A172 (cell line): ENCODE measurements around the gene TK1. TPM values are rescaled to one million over a fixed set of nuclear protein-coding genes. Genes with fewer than 3 reads are reported as not detected.
A peak's percentile ranks its signal among the peaks of the same experiment; 100 is the strongest.
"Not testable (repeated sequence)": the region's sequence is repeated elsewhere in the genome, so short reads cannot be mapped to it uniquely, and the experiment has no call there.

Experiments
- DNase-seq: peaks from one replicate; pipeline ENCODE4 v3.0.0-alpha.2; 2015; ENCODE audit warnings: low spot score
- total RNA-seq: library from RNA; depleted of rRNA; stranded (reverse); fragments of >200 nt; shearing (Covaris generic); gene quantifications from 2 replicates; pipeline ENCODE4 v1.2.3, GENCODE V29; 2014

Gene TK1
- total RNA-seq, 1 experiment from 2014 or later, result 152 TPM

- DNase-seq, result no peak
These were observed 35.3 kb downstream of the TK1 start for GRCh38 chr17:78151514-78152008.

GRCh38 chr17:78148286-78149016 lies 38.4 kb downstream of the TK1 start:
- DNase-seq, result no peak

DNA sequence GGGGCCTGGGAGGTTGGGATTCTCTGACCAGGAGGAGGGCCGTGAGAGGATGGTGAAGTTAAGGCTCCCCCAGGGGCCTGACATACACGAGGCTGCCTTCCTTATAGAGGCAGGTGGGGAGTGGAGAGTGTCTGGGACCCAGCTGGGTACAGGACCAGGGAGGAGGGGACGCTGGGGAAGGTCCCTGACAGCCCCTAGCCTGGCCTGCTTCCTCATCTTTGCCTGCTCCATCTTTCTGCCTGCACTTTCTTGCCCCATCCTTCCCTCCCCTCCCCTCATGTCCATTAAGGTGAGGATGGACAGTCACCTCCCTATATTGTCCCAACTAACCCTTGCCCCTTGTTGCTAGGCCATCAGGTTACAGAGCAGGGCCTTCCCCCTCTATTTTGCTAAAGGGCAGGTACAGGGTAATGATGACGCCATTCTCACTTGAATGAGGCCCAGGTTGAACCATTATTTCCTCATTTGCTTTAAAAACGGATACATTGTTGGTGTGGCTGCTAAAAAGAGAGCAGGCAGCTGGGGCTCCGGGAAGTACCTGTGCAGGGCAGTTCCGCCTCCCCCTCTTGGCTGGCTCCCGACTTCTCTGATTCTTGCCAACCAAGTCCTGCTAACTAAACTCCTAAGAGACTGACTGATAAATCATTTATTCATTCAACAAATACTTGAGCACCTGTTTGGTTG lies 39.4 kb downstream of the TK1 start:
- no peak for DNase-seq

- DNase-seq, result no peak
These were observed 40.0 kb downstream of the TK1 start for GRCh38 chr17:78146881-78147280.

DNA sequence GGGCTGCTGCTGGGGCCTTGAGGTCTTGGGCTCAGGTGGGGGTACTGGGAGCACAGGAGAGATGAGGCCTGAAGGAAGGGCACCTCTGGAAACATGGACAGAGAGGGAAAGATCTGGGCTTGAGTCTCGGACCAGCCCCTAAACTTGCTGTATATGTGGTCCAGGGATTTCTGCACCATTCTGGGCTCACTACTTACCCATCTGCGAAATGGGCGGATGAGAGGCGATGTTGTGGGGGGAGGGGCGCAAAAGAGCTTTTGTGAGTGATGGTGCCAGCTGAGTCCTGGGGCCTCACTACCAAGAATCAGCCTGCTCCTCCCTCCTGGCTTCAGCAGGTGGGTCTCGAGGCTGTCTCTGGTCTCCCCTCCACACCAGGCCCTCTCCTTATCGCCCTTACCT lies 40.4 kb downstream of the TK1 start:
- DNase-seq, result no peak

- peak; percentile 52 for DNase-seq
These were observed 41.9 kb downstream of the TK1 start for GRCh38 chr17:78144736-78145641.

- peak; percentile 76 for DNase-seq
These were observed 42.6 kb downstream of the TK1 start for GRCh38 chr17:78144147-78144719.

GRCh38 chr17:78143214-78144146 lies 43.4 kb downstream of the TK1 start:
- no peak for DNase-seq

DNA sequence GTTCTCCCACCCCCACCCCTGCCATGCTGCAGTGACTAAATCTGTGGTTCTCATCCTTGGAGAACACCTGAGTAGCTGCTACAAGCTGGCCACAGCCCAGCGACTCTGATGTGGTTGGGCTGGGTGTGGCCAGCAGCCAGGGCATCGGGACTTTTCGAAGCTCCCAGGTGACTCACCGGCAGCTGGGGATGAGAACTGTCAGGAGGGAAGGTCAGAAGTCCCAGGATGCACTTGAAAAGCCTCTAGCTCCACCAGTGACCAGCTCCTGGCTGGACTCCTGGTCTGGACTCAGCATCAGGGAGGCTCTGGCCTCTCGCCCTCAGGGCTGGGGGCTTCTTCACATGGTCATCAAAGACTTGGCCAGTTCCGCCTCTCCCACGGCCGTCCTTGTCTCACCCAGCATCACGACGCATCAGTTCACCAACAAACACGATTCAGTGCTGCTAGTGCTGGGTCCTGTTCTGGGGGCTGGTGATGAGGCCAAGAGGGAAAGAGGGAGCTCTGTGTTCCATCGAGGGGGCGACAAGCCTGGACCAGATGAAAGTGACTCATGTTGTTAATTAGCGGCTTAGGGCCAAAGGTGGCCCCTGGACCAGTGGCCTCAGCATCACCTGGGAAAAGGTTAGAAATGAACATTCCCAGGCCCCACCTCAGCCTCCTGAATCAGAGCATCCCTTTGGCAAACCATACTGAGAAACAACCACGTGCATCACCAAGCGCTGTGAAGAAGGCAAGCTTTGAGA lies 44.6 kb downstream of the TK1 start:
- DNase-seq, result peak; percentile 97

GRCh38 chr17:78141437-78142118 lies 45.3 kb downstream of the TK1 start:
- DNase-seq, result no peak

DNA sequence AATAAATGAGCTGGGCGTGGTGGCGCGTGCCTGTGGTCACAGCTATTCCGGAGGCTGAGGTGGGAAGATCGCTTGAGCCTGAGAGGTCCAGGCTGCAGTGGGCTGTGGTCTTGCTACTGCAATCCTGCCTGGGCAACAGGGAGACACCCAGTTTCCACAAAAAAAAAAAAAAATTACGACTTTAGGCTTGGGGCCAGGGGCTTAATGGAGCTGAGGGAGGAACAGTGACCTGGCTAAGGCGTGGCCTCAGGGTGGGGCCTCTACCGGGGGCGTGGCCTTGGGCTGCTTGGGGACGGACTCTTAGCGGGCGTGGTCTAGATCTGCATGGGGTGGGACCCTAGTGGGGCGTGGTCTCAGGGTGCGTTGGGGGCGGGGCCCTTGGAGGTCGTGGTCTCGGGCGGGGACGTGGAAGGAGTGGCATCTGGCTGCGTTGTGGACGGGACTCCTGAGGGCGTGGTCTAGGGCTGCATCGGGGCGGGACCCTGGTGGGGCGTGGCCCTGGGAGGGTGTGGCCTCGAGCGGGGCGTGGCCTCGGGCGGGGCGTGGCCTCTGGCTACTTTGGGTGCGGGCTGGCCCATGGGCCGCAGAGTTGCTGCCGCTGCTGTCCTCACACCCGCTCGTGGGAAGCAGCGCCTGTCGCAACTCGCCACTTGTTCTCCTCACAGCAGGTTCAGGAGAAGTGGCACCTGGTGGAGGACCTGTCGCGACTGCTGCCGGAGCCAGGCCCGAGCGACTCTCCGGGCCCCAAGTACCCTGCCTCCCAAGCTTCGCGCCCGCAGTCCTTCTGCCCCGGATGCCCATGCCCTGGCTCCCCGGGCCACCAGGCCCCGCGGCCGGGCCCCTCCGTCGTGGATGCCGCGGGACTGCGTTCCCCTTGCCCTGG lies 46.4 kb downstream of the TK1 start:
- DNase-seq, result peak; percentile 90

GRCh38 chr17:78139861-78140168 lies 47.0 kb downstream of the TK1 start:
- DNase-seq, result not testable (repeated sequence)

DNA sequence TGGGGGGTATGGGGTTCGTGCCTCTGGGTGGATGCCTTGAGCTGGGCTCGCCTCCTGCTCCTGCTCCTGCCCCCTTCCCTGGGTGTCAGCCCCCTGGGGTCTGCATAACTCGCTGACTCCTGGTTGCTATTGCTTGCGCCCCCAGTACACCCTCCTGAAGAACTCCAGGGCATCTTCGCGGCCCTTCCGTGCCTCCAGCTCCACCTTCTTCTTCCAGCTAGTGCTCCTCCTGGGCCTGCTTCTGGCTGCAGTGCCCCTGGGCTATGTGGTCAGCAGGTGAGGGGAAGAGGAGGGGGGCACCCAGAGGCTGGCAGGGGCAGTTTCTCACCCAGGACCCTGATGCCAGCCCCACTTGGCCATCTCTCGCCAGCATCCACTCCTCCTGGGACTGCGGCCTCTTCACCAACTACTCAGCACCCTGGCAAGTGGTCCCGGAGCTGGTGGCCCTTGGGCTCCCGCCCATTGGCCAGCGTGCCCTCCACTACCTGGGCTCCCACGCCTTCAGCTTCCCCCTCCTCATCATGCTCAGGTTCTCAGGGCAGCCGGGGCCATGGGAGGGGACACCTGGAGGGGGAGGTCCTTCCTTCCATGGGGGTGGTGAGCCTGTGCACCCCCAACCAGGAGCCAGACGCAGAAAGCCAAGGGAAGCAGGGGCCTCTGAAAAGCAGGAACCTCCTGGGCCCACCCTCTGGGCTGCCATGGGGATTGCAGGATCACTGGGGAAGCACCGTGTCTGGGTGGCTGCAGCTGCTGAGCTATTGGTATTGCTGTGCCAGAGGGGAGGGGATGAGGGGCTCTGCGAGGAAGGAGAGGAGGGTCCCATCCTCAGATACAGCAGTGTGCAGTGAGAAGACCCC lies 48.4 kb downstream of the TK1 start:
- no peak for DNase-seq

GRCh38 chr17:78137392-78138203 lies 49.3 kb downstream of the TK1 start:
- no peak for DNase-seq

DNA sequence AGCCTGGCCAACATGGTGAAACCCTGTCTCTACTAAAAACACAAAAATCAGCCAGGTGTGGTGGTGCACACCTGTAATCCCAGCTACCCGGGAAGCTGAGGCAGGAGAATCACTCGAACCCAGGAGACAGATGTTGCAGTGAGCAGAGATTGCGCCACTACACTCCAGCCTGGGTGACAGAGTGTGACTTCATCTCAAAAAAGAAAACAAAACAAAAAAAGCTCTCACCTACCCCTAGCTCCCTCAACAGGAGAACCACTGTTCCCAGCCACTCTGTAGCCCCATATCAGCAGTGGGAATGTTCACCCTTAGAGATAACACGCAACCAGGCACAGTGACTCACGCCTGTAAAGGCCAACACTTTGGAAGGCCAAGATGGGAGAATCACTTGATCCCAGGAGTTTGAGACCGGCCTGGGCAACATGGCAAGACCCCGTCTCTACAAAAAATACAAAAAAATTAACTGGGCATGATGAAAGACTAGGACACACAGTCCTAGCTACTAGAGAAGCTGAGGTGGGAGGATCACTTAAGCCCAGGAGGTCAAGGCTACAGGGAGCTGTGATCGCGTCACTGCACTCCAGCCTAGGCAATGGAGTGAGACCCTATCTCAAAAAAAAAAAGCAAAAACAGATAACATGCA lies 50.9 kb downstream of the TK1 start:
- DNase-seq, result no peak

GRCh38 chr17:78134899-78135385 lies 51.9 kb downstream of the TK1 start:
- DNase-seq, result no peak
